GM12801 (cell line): ENCODE results near the gene CCDC88C.

ENCODE experiments used
- CTCF ChIP-seq: IDR thresholded peaks from one replicate; pipeline ENCODE4 v1.5.1; 2011; ENCODE audit warnings: control low read depth; ENCODE audit not compliant: insufficient read length; ENCODE audit errors: extremely low read depth

CCDC88C gene

GRCh38 chr14:91454155-91454554, 36.5 kb upstream of the CCDC88C start:
- no peak for TF ChIP-seq CTCF

- TF ChIP-seq CTCF: no peak
These were observed 36.1 kb upstream of the CCDC88C start for GRCh38 chr14:91453744-91454143.

- TF ChIP-seq CTCF: no peak
These were observed 26.9 kb upstream of the CCDC88C start for GRCh38 chr14:91444335-91445020.

- no peak for TF ChIP-seq CTCF
These were observed 21.7 kb upstream of the CCDC88C start for GRCh38 chr14:91439345-91439744.

- TF ChIP-seq CTCF: no peak
These were observed 21.2 kb upstream of the CCDC88C start for GRCh38 chr14:91438845-91439244.

- TF ChIP-seq CTCF: no peak
These were observed 11.8 kb upstream of the CCDC88C start for GRCh38 chr14:91429385-91429784.

- no peak for TF ChIP-seq CTCF
These were observed 7.4 kb upstream of the CCDC88C start for GRCh38 chr14:91424813-91425530.
